Activated CD4-positive, alpha-beta memory T cell treated with anti-CD3 and anti-CD28 coated beads for 36 hours (primary cell): ENCODE data around the gene ABLIM2. TPM values are rescaled to one million over a fixed set of nuclear protein-coding genes. Genes with fewer than 3 reads are reported as not detected.

ENCODE experiments used
- CTCF ChIA-PET: fragments of 350-600 bp; sonication (Branson Sonifier 250); formaldehyde crosslinking; loops from one replicate; lab custom pipeline; 2021; ENCODE audit warnings: antibody characterized with exemption, inconsistent platforms; lab: Charles Lee
- POLR2A ChIA-PET: fragments of 350-600 bp; sonication (Branson Sonifier 250); formaldehyde crosslinking; loops from one replicate; lab custom pipeline; 2021; ENCODE audit warnings: antibody characterized with exemption; lab: Charles Lee
- DNase-seq: peaks from one replicate; pipeline ENCODE4 v3.0.0-alpha.2; 2020
- H3K27ac Mint-ChIP-seq: one replicate; pipeline ENCODE4 v1.8.0; 2021; ENCODE audit warnings: mixed read lengths
- H3K27me3 Mint-ChIP-seq: one replicate; pipeline ENCODE4 v1.8.0; 2021; ENCODE audit warnings: mixed read lengths
- H3K36me3 Mint-ChIP-seq: one replicate; pipeline ENCODE4 v1.8.0; 2021; ENCODE audit warnings: mixed read lengths
- H3K4me1 Mint-ChIP-seq: one replicate; pipeline ENCODE4 v1.8.0; 2021; ENCODE audit warnings: low read depth, mixed read lengths
- H3K4me3 Mint-ChIP-seq: one replicate; pipeline ENCODE4 v1.8.0; 2021; ENCODE audit warnings: mild to moderate bottlenecking, mixed read lengths
- H3K9me3 Mint-ChIP-seq: one replicate; pipeline ENCODE4 v1.8.0; 2021; ENCODE audit warnings: mixed read lengths
- intact Hi-C: fragments of 100-400 bp; cut with micrococcal nuclease; formaldehyde crosslinking; loops from one replicate; pipeline ENCODE4 v1.15.1; 2023
- total RNA-seq, 2 experiments: library from RNA; stranded (reverse); gene quantifications; one replicate each; pipeline ENCODE4 v1.2.3, GENCODE V29; 2021

ABLIM2 gene
- total RNA-seq, 2 experiments from 2014 or later, result 0.55 to 0.63 TPM

- Mint-ChIP-seq H3K9me3 (peaks cover 25% of the 10 kb centered on the region), H3K27me3 (no peaks in the 10 kb centered on the region), H3K4me1 (no peaks in the 10 kb centered on the region), H3K4me3 (no peak overlapping the region), H3K36me3 (peaks cover 12% of the 10 kb centered on the region), H3K27ac (no peak overlapping the region)
- ChIA-PET CTCF (no interaction called here), POLR2A (no interaction called here)
- intact Hi-C loops, result no loop called here
- DNase-seq, result no peak
These were observed 60.8 kb downstream of the ABLIM2 start for GRCh38 chr4:8097721-8098345.

GRCh38 chr4:8097141-8097541, 61.5 kb downstream of the ABLIM2 start:
- Mint-ChIP-seq H3K4me1 (no peaks in the 10 kb centered on the region), H3K4me3 (no peak overlapping the region), H3K36me3 (peaks cover 12% of the 10 kb centered on the region), H3K27ac (no peak overlapping the region), H3K27me3 (no peaks in the 10 kb centered on the region), H3K9me3 (peaks cover 25% of the 10 kb centered on the region)
- no peak for DNase-seq
- POLR2A ChIA-PET, result no interaction called here
- intact Hi-C loops, result no loop called here
- CTCF ChIA-PET, result no interaction called here

- peaks cover 12% of the 10 kb centered on the region for H3K36me3 Mint-ChIP-seq
- no peak overlapping the region for H3K27ac Mint-ChIP-seq
- no peak overlapping the region for H3K4me3 Mint-ChIP-seq
- ChIA-PET POLR2A (no interaction called here), CTCF (no interaction called here)
- H3K4me1 Mint-ChIP-seq, result no peaks in the 10 kb centered on the region
- H3K27me3 Mint-ChIP-seq, result no peaks in the 10 kb centered on the region
- no peak for DNase-seq
- peaks cover 25% of the 10 kb centered on the region for H3K9me3 Mint-ChIP-seq
- intact Hi-C loops, result no loop called here
These were observed 61.9 kb downstream of the ABLIM2 start for GRCh38 chr4:8096690-8097061.

- Mint-ChIP-seq H3K4me3 (no peak overlapping the region), H3K36me3 (peaks cover 12% of the 10 kb centered on the region), H3K27ac (no peak overlapping the region), H3K4me1 (no peaks in the 10 kb centered on the region), H3K9me3 (peaks cover 25% of the 10 kb centered on the region), H3K27me3 (no peaks in the 10 kb centered on the region)
- DNase-seq, result no peak
- CTCF ChIA-PET, result no interaction called here
- intact Hi-C loops, result no loop called here
- POLR2A ChIA-PET, result no interaction called here
These were observed 62.5 kb downstream of the ABLIM2 start for GRCh38 chr4:8095956-8096689.

GRCh38 chr4:8093587-8094274, 64.9 kb downstream of the ABLIM2 start:
- intact Hi-C loops, result no loop called here
- no peaks in the 10 kb centered on the region for H3K27me3 Mint-ChIP-seq
- peaks cover 12% of the 10 kb centered on the region for H3K36me3 Mint-ChIP-seq
- H3K27ac Mint-ChIP-seq, result no peak overlapping the region
- H3K4me3 Mint-ChIP-seq, result no peak overlapping the region
- no peak for DNase-seq
- POLR2A ChIA-PET, result no interaction called here
- H3K4me1 Mint-ChIP-seq, result no peaks in the 10 kb centered on the region
- H3K9me3 Mint-ChIP-seq, result peaks cover 25% of the 10 kb centered on the region
- CTCF ChIA-PET, result no interaction called here

GRCh38 chr4:8092282-8092681, 66.3 kb downstream of the ABLIM2 start:
- DNase-seq, result no peak
- ChIA-PET POLR2A (no interaction called here), CTCF (no interaction called here)
- no peaks in the 10 kb centered on the region for H3K4me1 Mint-ChIP-seq
- intact Hi-C loops, result no loop called here
- H3K27ac Mint-ChIP-seq, result no peak overlapping the region
- peaks cover 12% of the 10 kb centered on the region for H3K36me3 Mint-ChIP-seq
- H3K4me3 Mint-ChIP-seq, result no peak overlapping the region
- peaks cover 25% of the 10 kb centered on the region for H3K9me3 Mint-ChIP-seq
- H3K27me3 Mint-ChIP-seq, result no peaks in the 10 kb centered on the region

- H3K4me1 Mint-ChIP-seq, result no peaks in the 10 kb centered on the region
- H3K9me3 Mint-ChIP-seq, result peaks cover 23% of the 10 kb centered on the region
- POLR2A ChIA-PET, result no interaction called here
- peaks cover 9% of the 10 kb centered on the region for H3K36me3 Mint-ChIP-seq
- H3K27me3 Mint-ChIP-seq, result no peaks in the 10 kb centered on the region
- H3K27ac Mint-ChIP-seq, result no peak overlapping the region
- DNase-seq, result no peak
- intact Hi-C loops, result no loop called here
- CTCF ChIA-PET, result interaction anchor here (0.6 kb wide), 1 partner anchor 43 kb away, joined by 3 read pairs; no protein-coding TSS in a partner anchor
- H3K4me3 Mint-ChIP-seq, result no peak overlapping the region
These were observed 67.8 kb downstream of the ABLIM2 start for GRCh38 chr4:8090744-8091301.

GRCh38 chr4:8090312-8090711, 68.3 kb downstream of the ABLIM2 start:
- ChIA-PET CTCF (interaction anchor here (0.6 kb wide), 2 partner anchors 42 to 101 kb away, joined by 3 read pairs; no protein-coding TSS in a partner anchor), POLR2A (no interaction called here)
- intact Hi-C loops, result no loop called here
- no peaks in the 10 kb centered on the region for H3K27me3 Mint-ChIP-seq
- peaks cover 5% of the 10 kb centered on the region for H3K36me3 Mint-ChIP-seq
- peak; percentile 45 for DNase-seq
- H3K4me1 Mint-ChIP-seq, result no peaks in the 10 kb centered on the region
- H3K4me3 Mint-ChIP-seq, result no peak overlapping the region
- peaks cover 19% of the 10 kb centered on the region for H3K9me3 Mint-ChIP-seq
- H3K27ac Mint-ChIP-seq, result no peak overlapping the region

GRCh38 chr4:8089862-8090261, 68.8 kb downstream of the ABLIM2 start:
- H3K4me3 Mint-ChIP-seq, result no peak overlapping the region
- POLR2A ChIA-PET, result no interaction called here
- H3K36me3 Mint-ChIP-seq, result peaks cover 5% of the 10 kb centered on the region
- no peak for DNase-seq
- peaks cover 18% of the 10 kb centered on the region for H3K9me3 Mint-ChIP-seq
- no peaks in the 10 kb centered on the region for H3K27me3 Mint-ChIP-seq
- intact Hi-C loops, result no loop called here
- CTCF ChIA-PET, result interaction anchor here (0.6 kb wide), 1 partner anchor 100 kb away, joined by 3 read pairs; no protein-coding TSS in a partner anchor
- no peak overlapping the region for H3K27ac Mint-ChIP-seq
- no peaks in the 10 kb centered on the region for H3K4me1 Mint-ChIP-seq

GRCh38 chr4:8088966-8089491, 69.6 kb downstream of the ABLIM2 start:
- Mint-ChIP-seq H3K27ac (no peak overlapping the region), H3K4me1 (no peaks in the 10 kb centered on the region), H3K27me3 (no peaks in the 10 kb centered on the region), H3K4me3 (no peak overlapping the region), H3K9me3 (peaks cover 9% of the 10 kb centered on the region), H3K36me3 (peaks cover 5% of the 10 kb centered on the region)
- intact Hi-C loops, result no loop called here
- POLR2A ChIA-PET, result no interaction called here
- CTCF ChIA-PET, result interaction anchor here (0.7 kb wide), 1 partner anchor 256 kb away, joined by 3 read pairs; no protein-coding TSS in a partner anchor
- DNase-seq, result no peak

- ChIA-PET CTCF (no interaction called here), POLR2A (no interaction called here)
- H3K27me3 Mint-ChIP-seq, result no peaks in the 10 kb centered on the region
- DNase-seq, result no peak
- no peaks in the 10 kb centered on the region for H3K36me3 Mint-ChIP-seq
- no peaks in the 10 kb centered on the region for H3K4me1 Mint-ChIP-seq
- H3K9me3 Mint-ChIP-seq, result no peaks in the 10 kb centered on the region
- no peak overlapping the region for H3K27ac Mint-ChIP-seq
- intact Hi-C loops, result no loop called here
- H3K4me3 Mint-ChIP-seq, result no peak overlapping the region
These were observed 70.6 kb downstream of the ABLIM2 start for GRCh38 chr4:8087921-8088495.
